Esophagus muscularis mucosa (tissue), 2 donors: Measurements from ENCODE around the gene COG1.

ENCODE experiments used
- POLR2A ChIP-seq: fragments of 450-650 bp; IDR thresholded peaks from one replicate; pipeline ENCODE4 v1.6.1; 2017; ENCODE audit warnings: antibody characterized with exemption, moderate library complexity, mild to moderate bottlenecking, low read depth
- POLR2AphosphoS5 ChIP-seq, 2 donors: sonication (generic); formaldehyde crosslinking; IDR thresholded peaks; one replicate each; pipeline ENCODE4 v1.6.1; 2017; ENCODE audit warnings: antibody characterized with exemption in 2 of 2

DNA sequence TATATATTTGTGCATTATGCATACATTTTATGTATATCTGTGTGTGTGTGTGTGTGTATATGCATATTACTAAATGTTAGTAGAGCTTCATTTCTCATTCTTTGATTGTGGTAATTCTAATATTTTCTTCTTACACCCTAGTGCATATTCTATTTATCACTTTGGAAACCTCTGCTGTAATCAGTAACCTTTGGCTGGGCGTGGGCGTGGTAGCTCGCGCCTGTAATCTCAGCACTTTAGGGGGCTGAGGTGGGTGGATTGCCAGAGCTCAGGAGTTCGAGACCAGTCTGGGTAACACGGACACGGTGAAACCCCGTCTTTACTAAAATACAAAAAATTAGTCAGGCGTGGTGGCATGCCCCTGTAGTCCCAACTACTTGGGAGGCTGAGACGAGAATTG, 41.9 kb downstream of the COG1 start:
- TF ChIP-seq POLR2A = no peak
- no peak for TF ChIP-seq POLR2AphosphoS5 (IDR thresholded peaks at IDR 0.05)
